Peyer's patch (tissue), 4 donors: ENCODE measurements around the gene RINL.
"Not testable (repeated sequence)": the region's sequence is repeated elsewhere in the genome, so short reads cannot be mapped to it uniquely, and the experiment has no call there.

Experiments used
- CTCF ChIP-seq, 6 experiments: fragments of 450-650 bp in 4 of 6; fragments of 200-600 bp in 2 of 6; sonication (generic) in 1 of 6; IDR thresholded peaks; one replicate each; pipeline ENCODE4 v1.5.1; 2017 to 2019; ENCODE audit warnings: antibody characterized with exemption in 6 of 6, mild to moderate bottlenecking in 3 of 6, moderate library complexity in 1 of 6
- POLR2A ChIP-seq, 2 donors: fragments of 450-650 bp; IDR thresholded peaks; one replicate each; pipeline ENCODE4 v1.5.1; 2017; ENCODE audit warnings: antibody characterized with exemption in 2 of 2, mild to moderate bottlenecking in 2 of 2, moderate library complexity in 2 of 2

GRCh38 chr19:38854961-38855360, 23.1 kb downstream of the RINL start:
- TF ChIP-seq CTCF, POLR2A (IDR thresholded peaks at IDR 0.05): not testable (repeated sequence)
